GM18498 (cell line): ENCODE measurements around the gene TPI1.

ENCODE experiments used
- ATAC-seq: cut with Tn5 transposase; IDR thresholded peaks from one replicate; pipeline ENCODE4 v1.9.1; 2021; ENCODE audit warnings: mild to moderate bottlenecking, moderate library complexity; ENCODE audit not compliant: unreplicated experiment

TPI1 gene

GRCh38 chr12:6828781-6829535 is 38.4 kb upstream of the TPI1 start:
- no peak for ATAC-seq

GRCh38 chr12:6829536-6830220 is 37.7 kb upstream of the TPI1 start:
- ATAC-seq, result no peak

GRCh38 chr12:6830286-6830890 is 36.9 kb upstream of the TPI1 start:
- no peak for ATAC-seq

- ATAC-seq, result no peak
Observed at GRCh38 chr12:6830999-6831398, 36.3 kb upstream of the TPI1 start.

- ATAC-seq, result no peak
Observed at GRCh38 chr12:6831450-6831995, 35.8 kb upstream of the TPI1 start.

GRCh38 chr12:6832125-6832524 is 35.2 kb upstream of the TPI1 start:
- no peak for ATAC-seq

GRCh38 chr12:6833189-6833890 is 34.0 kb upstream of the TPI1 start:
- no peak for ATAC-seq

GRCh38 chr12:6834254-6834653 is 33.1 kb upstream of the TPI1 start:
- no peak for ATAC-seq

GRCh38 chr12:6834873-6835272 is 32.5 kb upstream of the TPI1 start:
- no peak for ATAC-seq

- ATAC-seq, result no peak
Observed at GRCh38 chr12:6836851-6837250, 30.5 kb upstream of the TPI1 start.

- no peak for ATAC-seq
Observed at GRCh38 chr12:6837370-6838060, 29.8 kb upstream of the TPI1 start.

GRCh38 chr12:6838854-6839253 is 28.5 kb upstream of the TPI1 start:
- no peak for ATAC-seq

GRCh38 chr12:6839482-6840201 is 27.7 kb upstream of the TPI1 start:
- peak; percentile 76 for ATAC-seq

GRCh38 chr12:6840330-6840729 is 27.0 kb upstream of the TPI1 start:
- ATAC-seq, result peak; percentile 2

GRCh38 chr12:6840761-6841515 is 26.4 kb upstream of the TPI1 start, which contains the start of gene GNB3:
Gene GNB3, plus strand, starts transcription at chr12:6840925. Its CDS starts 363 bp downstream, at chr12:6841288.
- no peak for ATAC-seq

- no peak for ATAC-seq
Observed at GRCh38 chr12:6842075-6842474, 25.3 kb upstream of the TPI1 start.

- no peak for ATAC-seq
Observed at GRCh38 chr12:6843118-6843902, 24.0 kb upstream of the TPI1 start.

GRCh38 chr12:6845395-6845794 is 21.9 kb upstream of the TPI1 start:
- no peak for ATAC-seq
